ENCODE data around the gene HPX.

HPX gene

GRCh38 chr11:6391537-6392134, 49.2 kb downstream of the HPX start:
- DNase-seq: no peak

- DNase-seq: peak; percentile 18
Observed at GRCh38 chr11:6390718-6391469, 49.9 kb downstream of the HPX start.

- peak; percentile 93 for DNase-seq
Observed at GRCh38 chr11:6389905-6390717, 50.7 kb downstream of the HPX start, which contains the start of gene SMPD1. Gene SMPD1 (plus strand): TSS chr11:6390474. CDS start chr11:6390599, 125 bp downstream.

- DNase-seq: no peak
Observed at GRCh38 chr11:6388748-6389147, 52.0 kb downstream of the HPX start.

GRCh38 chr11:6387811-6388599, 52.8 kb downstream of the HPX start:
- DNase-seq: no peak

GRCh38 chr11:6385046-6385777, 55.6 kb downstream of the HPX start:
- DNase-seq: no peak

Measured in right kidney (tissue), 1 donor.